Lower leg skin (tissue), 4 donors: ENCODE data around the gene GPALPP1. TPM values are rescaled to one million over a fixed set of nuclear protein-coding genes. Genes with fewer than 3 reads are reported as not detected.
A peak's percentile ranks its signal among the peaks of the same experiment; 100 is the strongest.

Source experiments
- DNase-seq, 2 donors: peaks; one replicate each; pipeline ENCODE4 v3.0.0-alpha.2; 2019; ENCODE audit warnings: low spot score in 2 of 2
- H3K4me3 ChIP-seq: fragments of 200-600 bp; sonication (generic); 2 replicates; pipeline ENCODE4 v1.5.1; 2017; ENCODE audit warnings: mild to moderate bottlenecking, low read depth; ENCODE audit not compliant: poor library complexity, severe bottlenecking
- POLR2A ChIP-seq, 2 donors: fragments of 450-650 bp; IDR thresholded peaks; one replicate each; pipeline ENCODE4 v1.6.1; 2016 to 2017; ENCODE audit warnings: antibody characterized with exemption in 2 of 2, mild to moderate bottlenecking in 1 of 2, moderate library complexity in 1 of 2
- WGBS, 2 donors: methylation state at CpG; one replicate each; pipeline ENCODE4 v1.1.5; 2018; 5-methylcytosine and 5-hydroxymethylcytosine counted together
- intact Hi-C: fragments of 100-400 bp; cut with DNase I; formaldehyde crosslinking; loops from one replicate; pipeline ENCODE4 v1.15.0; 2023; ENCODE audit warnings: low total_unique reads
- total RNA-seq, 4 donors: library from RNA; depleted of rRNA; stranded (reverse); fragments of >200 nt; gene quantifications; one replicate each; pipeline ENCODE4 v1.1.0, GENCODE V29; 2016
- TF ChIP-seq, protein P1 (sequence below), 3 donors: fragments of 450-650 bp; IDR thresholded peaks; one replicate each; pipeline ENCODE4 v1.5.1; 2016; ENCODE audit warnings: antibody characterized with exemption in 3 of 3, mild to moderate bottlenecking in 3 of 3, moderate library complexity in 2 of 3

Gene GPALPP1
- total RNA-seq, 4 donors from 2014 or later = 18.3 to 29.6 (median 19.9) TPM

DNA sequence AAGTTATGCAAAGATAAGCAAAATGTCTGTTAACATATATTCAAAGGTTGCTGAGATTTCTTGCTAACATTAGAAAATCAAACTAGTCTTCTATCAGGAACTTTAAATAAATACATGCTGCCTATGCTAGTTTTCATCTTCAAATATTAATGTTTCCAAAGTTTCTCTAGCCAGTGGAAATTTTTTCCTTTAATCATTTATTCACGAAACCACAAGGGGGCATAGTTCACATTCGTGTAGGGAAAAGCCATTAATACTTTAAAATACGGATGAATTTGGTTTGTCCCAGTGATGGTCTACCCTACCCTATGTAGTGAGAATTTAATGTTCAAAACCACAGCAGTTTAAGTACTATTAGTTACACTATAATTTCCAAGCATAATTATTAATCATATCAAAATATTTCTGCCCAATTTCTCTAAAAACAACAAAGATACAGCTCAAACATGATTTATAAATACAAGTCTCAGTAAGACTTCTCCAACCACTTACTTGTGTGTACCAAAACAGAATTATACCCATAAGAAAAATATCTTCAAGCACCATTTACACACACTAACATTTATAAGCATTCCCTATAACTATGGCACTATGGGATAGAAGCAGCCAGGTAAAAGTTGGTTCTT is 16.3 kb upstream of the GPALPP1 start:
- no peak for DNase-seq
- no peak for TF ChIP-seq POLR2A (IDR thresholded peaks at IDR 0.05)
- TF ChIP-seq, protein P1, sequence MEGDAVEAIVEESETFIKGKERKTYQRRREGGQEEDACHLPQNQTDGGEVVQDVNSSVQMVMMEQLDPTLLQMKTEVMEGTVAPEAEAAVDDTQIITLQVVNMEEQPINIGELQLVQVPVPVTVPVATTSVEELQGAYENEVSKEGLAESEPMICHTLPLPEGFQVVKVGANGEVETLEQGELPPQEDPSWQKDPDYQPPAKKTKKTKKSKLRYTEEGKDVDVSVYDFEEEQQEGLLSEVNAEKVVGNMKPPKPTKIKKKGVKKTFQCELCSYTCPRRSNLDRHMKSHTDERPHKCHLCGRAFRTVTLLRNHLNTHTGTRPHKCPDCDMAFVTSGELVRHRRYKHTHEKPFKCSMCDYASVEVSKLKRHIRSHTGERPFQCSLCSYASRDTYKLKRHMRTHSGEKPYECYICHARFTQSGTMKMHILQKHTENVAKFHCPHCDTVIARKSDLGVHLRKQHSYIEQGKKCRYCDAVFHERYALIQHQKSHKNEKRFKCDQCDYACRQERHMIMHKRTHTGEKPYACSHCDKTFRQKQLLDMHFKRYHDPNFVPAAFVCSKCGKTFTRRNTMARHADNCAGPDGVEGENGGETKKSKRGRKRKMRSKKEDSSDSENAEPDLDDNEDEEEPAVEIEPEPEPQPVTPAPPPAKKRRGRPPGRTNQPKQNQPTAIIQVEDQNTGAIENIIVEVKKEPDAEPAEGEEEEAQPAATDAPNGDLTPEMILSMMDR (IDR thresholded peaks at IDR 0.05) = no peak
- intact Hi-C loops = loop anchor here (10.0 kb wide), 1 partner anchor 488 kb away; no protein-coding TSS in a partner anchor
- 7% methylated on average over 3 of the region's 3 CpGs for WGBS, 2 donors
- no peak overlapping the region for H3K4me3 ChIP-seq

DNA sequence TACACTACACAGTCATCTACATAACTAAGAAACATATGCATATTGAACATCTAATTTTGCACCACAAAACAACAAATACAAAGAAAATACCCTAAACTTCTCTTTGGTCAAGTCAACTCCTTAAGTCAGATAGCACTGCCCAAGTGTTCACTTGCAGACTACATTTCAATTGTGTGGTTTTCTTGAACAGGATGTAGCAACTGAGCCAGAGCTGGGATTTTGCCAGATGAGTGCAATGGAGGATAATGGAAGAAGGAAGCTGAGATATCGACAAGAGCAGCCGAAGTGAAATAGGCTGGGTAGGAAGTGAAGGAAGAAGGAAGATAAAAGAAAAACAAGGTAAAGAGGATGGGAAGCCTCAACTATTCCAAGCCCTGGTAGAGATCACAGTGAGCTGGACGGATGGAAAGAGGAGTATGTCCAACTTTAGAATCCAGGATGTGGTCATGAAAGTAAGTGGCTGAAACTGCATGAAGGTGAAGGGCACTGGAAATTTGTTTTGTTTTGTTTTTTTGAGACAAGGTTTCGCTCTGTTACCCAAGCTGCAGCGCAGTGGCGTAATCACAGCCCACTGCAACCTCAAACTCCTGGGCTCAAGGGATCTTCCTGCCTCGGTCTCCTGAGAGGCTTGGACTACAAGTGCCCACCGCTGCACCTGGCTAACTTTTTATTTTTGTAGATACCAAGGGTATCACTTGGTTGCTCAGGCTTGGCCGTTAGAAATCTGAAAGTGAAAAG is 15.1 kb upstream of the GPALPP1 start:
- intact Hi-C loops = loop anchor here (10.0 kb wide), 1 partner anchor 489 kb away; no protein-coding TSS in a partner anchor
- peak in 1 of 2 donors; percentile 56 for DNase-seq
- WGBS, 2 donors = 77 to 80% methylated on average over 9 of the region's 9 CpGs
- TF ChIP-seq, protein P1 (IDR thresholded peaks at IDR 0.05) = no peak
- no peak for TF ChIP-seq POLR2A (IDR thresholded peaks at IDR 0.05)
- no peak overlapping the region for H3K4me3 ChIP-seq

DNA sequence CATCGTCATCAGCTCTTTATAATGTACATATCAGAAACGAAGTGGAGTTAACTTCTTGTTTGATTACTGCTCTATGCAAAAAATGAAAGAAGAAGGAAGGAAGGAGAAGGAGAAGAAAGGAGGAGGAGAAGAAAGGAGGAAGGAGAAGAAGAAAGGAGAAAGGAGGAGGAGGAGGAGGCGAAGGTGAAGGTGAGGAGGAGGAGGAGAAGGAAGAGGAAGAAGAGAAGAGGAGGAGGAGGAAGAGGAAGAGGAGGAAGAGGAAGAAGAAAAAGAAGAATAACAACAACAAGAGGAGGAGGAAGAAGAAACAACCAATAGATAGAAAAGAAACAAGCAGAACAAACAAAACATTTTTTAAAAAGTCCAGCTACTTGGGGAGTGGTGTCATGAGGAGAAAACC is 13.1 kb upstream of the GPALPP1 start:
- TF ChIP-seq, protein P1 (IDR thresholded peaks at IDR 0.05) = no peak
- TF ChIP-seq POLR2A (IDR thresholded peaks at IDR 0.05) = no peak
- intact Hi-C loops = loop anchor here (10.0 kb wide), 1 partner anchor 491 kb away; no protein-coding TSS in a partner anchor
- no peak for DNase-seq
- WGBS, 2 donors = 88 to 93% methylated on average over 3 of the region's 3 CpGs
- H3K4me3 ChIP-seq = no peak overlapping the region

DNA sequence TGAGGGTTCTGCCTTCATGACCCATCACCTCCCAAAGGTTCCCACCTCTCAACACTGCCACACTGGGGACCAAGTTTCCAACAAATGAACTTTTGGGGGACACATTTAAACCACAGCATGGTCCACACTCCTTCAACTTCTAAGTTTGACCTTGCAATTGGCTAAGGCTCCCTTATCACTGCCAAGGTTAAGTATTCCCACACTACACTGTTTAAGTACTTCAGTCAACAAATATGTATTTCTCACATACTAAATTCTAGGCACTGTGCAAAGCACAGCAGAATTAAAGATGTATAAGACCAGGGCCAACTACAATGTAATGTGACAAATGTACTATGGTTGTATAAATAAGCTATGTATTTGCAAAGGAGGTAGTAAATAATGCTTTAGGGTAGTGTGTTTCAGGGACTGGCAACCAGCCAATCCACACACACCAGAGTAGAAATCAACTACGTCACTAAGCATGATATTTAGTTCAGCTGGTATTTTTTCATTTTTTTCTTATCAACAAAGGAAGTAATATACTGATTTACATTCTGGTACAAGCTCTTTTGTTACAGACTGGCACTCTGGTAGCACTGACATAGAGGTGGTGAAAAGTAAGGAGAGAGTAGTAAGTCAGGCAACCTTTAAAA is 12.3 kb upstream of the GPALPP1 start:
- no peak overlapping the region for H3K4me3 ChIP-seq
- TF ChIP-seq POLR2A (IDR thresholded peaks at IDR 0.05) = no peak
- TF ChIP-seq, protein P1 (IDR thresholded peaks at IDR 0.05) = no peak
- DNase-seq = no peak
- 75 to 84% methylated on average over 1 of the region's 1 CpG for WGBS, 2 donors
- intact Hi-C loops = loop anchor here (10.0 kb wide), 1 partner anchor 492 kb away; no protein-coding TSS in a partner anchor

DNA sequence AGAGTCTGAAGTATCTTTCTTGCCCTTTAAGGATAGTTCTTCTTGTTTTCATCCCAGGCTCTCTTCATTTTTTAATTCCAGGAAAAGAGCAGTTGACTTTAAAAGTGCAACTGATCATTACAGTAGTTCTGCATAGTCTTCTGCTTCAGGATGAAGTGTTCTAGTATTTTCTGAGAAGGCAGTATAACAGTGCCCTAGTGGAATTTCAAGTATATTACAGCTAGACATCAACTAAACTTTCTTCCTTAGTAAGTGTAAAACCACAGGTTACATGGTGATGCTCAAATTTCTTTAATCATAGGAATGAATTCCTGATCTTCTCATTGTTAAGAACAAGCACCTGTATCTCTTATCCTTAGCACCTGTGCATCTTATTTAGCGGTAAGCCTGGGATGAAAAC is 11.0 kb upstream of the GPALPP1 start:
- 94 to 98% methylated on average over 1 of the region's 1 CpG for WGBS, 2 donors
- H3K4me3 ChIP-seq = no peak overlapping the region
- intact Hi-C loops = loop anchor here (10.0 kb wide), 1 partner anchor 494 kb away; no protein-coding TSS in a partner anchor
- DNase-seq = no peak
- no peak for TF ChIP-seq POLR2A (IDR thresholded peaks at IDR 0.05)
- TF ChIP-seq, protein P1 (IDR thresholded peaks at IDR 0.05) = no peak
